ENCODE data around the gene ARL6IP4.

The ARL6IP4 gene

GRCh38 chr12:122996621-122997342, 16.3 kb downstream of the ARL6IP4 start:
- no peak for DNase-seq (ENCODE audit: low read depth, low spot score)
- TF ChIP-seq, protein P1, sequence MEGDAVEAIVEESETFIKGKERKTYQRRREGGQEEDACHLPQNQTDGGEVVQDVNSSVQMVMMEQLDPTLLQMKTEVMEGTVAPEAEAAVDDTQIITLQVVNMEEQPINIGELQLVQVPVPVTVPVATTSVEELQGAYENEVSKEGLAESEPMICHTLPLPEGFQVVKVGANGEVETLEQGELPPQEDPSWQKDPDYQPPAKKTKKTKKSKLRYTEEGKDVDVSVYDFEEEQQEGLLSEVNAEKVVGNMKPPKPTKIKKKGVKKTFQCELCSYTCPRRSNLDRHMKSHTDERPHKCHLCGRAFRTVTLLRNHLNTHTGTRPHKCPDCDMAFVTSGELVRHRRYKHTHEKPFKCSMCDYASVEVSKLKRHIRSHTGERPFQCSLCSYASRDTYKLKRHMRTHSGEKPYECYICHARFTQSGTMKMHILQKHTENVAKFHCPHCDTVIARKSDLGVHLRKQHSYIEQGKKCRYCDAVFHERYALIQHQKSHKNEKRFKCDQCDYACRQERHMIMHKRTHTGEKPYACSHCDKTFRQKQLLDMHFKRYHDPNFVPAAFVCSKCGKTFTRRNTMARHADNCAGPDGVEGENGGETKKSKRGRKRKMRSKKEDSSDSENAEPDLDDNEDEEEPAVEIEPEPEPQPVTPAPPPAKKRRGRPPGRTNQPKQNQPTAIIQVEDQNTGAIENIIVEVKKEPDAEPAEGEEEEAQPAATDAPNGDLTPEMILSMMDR (IDR thresholded peaks at IDR 0.05; ENCODE audit: low read depth, low read length) = no peak
- in situ Hi-C loops (cut with HindIII; ENCODE audit: low sequenced_read_pairs) = no loop called here
- no peak overlapping the region for H3K4me3 ChIP-seq (ENCODE audit: low read depth, low read length)

- no peak overlapping the region for H3K4me3 ChIP-seq (ENCODE audit: low read depth, low read length)
- TF ChIP-seq, protein P1 (IDR thresholded peaks at IDR 0.05; ENCODE audit: low read depth, low read length) = no peak
- in situ Hi-C loops (cut with HindIII; ENCODE audit: low sequenced_read_pairs) = no loop called here
- DNase-seq (ENCODE audit: low read depth, low spot score) = no peak
These were observed 17.1 kb downstream of the ARL6IP4 start for GRCh38 chr12:122997343-122998250.

DNA sequence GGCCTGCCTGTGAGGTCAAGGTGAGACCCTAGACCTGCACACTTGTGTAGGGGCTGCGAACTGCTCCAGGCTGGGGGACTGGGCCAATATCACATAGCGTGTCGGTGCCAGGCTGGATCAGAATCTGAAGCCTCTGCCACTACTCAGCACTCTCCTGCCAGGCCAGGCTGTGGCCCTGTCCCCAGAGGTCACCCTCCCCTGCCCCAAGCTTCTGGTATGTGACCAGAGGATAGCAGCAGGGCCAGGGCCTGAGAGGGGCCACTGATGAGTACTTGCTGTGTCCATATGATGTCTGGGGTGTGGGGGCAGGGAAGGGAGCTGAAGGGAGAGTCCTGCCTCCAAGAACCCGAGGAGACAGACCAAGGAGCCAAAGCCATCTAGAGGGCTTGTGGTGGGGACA, 17.8 kb downstream of the ARL6IP4 start:
- no peak for DNase-seq (ENCODE audit: low read depth, low spot score)
- H3K4me3 ChIP-seq (ENCODE audit: low read depth, low read length) = no peak overlapping the region
- TF ChIP-seq, protein P1 (IDR thresholded peaks at IDR 0.05; ENCODE audit: low read depth, low read length) = no peak
- in situ Hi-C loops (cut with HindIII; ENCODE audit: low sequenced_read_pairs) = no loop called here

GRCh38 chr12:122999196-122999946, 18.9 kb downstream of the ARL6IP4 start:
- H3K4me3 ChIP-seq (ENCODE audit: low read depth, low read length) = no peak overlapping the region
- DNase-seq (ENCODE audit: low read depth, low spot score) = no peak
- TF ChIP-seq, protein P1 (IDR thresholded peaks at IDR 0.05; ENCODE audit: low read depth, low read length) = no peak
- in situ Hi-C loops (cut with HindIII; ENCODE audit: low sequenced_read_pairs) = no loop called here

GRCh38 chr12:122999986-123000420, 19.5 kb downstream of the ARL6IP4 start:
- H3K4me3 ChIP-seq (ENCODE audit: low read depth, low read length) = no peak overlapping the region
- in situ Hi-C loops (cut with HindIII; ENCODE audit: low sequenced_read_pairs) = no loop called here
- no peak for DNase-seq (ENCODE audit: low read depth, low spot score)
- TF ChIP-seq, protein P1 (IDR thresholded peaks at IDR 0.05; ENCODE audit: low read depth, low read length) = no peak

DNA sequence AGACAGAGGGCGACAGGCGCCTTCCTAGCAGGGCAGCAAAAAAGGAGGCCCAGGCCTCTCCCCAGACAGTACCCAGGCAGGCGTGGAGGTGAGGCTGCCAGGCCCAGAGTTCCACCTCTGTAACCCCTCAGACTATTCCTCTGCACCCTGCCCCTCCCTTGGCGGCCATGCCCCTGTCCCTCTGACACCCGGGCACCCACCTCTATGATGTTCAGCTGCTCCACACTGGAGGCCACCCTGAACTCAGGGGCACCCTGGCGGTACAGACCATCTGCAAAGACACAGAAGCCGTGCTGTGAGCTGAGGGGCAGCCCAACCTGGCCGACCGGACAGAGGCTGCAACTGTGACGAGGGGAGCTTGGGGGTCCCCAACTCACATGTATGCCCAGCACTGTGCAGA, 20.1 kb downstream of the ARL6IP4 start:
- H3K4me3 ChIP-seq (ENCODE audit: low read depth, low read length) = no peak overlapping the region
- TF ChIP-seq, protein P1 (IDR thresholded peaks at IDR 0.05; ENCODE audit: low read depth, low read length) = no peak
- DNase-seq (ENCODE audit: low read depth, low spot score) = no peak
- in situ Hi-C loops (cut with HindIII; ENCODE audit: low sequenced_read_pairs) = no loop called here
